ENCODE measurements around the gene NR1I2. TPM values are rescaled to one million over a fixed set of nuclear protein-coding genes. Genes with fewer than 3 reads are reported as not detected.
A peak's percentile ranks its signal among the peaks of the same experiment; 100 is the strongest.

NR1I2 gene
- polyA plus RNA-seq, 6 donors from 2014 or later = 0.15 to 0.65 (median 0.26) TPM; not detected in 2

- Mint-ChIP-seq H3K4me1 (no peaks in the 10 kb centered on the region), H3K9me3 (peaks cover 0 to 23% (median 10%) of the 10 kb centered on the region in 7 donors), H3K4me3 (no peak overlapping the region), H3K36me3 (no peaks in the 10 kb centered on the region), H3K27ac (no peak overlapping the region), H3K27me3 (peaks cover 0 to 17% (median 5%) of the 10 kb centered on the region in 3 donors)
- ATAC-seq (ENCODE audit: low read depth in 2 of 2) (no peak), DNase-seq (no peak)
Measured at GRCh38 chr3:119765239-119765638, 16.7 kb upstream of the NR1I2 start.

- no peak overlapping the region for H3K27ac Mint-ChIP-seq
- no peak overlapping the region for H3K4me3 Mint-ChIP-seq
- DNase-seq = no peak
- no peak for ATAC-seq (ENCODE audit: low read depth in 2 of 2)
- H3K27me3 Mint-ChIP-seq = peaks cover 0 to 15% (median 5%) of the 10 kb centered on the region in 3 donors
- H3K9me3 Mint-ChIP-seq = no peaks in the 10 kb centered on the region
- H3K36me3 Mint-ChIP-seq = no peaks in the 10 kb centered on the region
- H3K4me1 Mint-ChIP-seq = no peaks in the 10 kb centered on the region
Measured at GRCh38 chr3:119767936-119768601, 13.8 kb upstream of the NR1I2 start.

- Mint-ChIP-seq H3K9me3 (peaks cover 0 to under 1% (median 0%) of the 10 kb centered on the region in 7 donors), H3K27ac (no peak overlapping the region), H3K4me1 (no peaks in the 10 kb centered on the region), H3K4me3 (no peak overlapping the region), H3K36me3 (no peaks in the 10 kb centered on the region), H3K27me3 (peaks cover 0 to 15% (median 5%) of the 10 kb centered on the region in 3 donors)
- DNase-seq (no peak), ATAC-seq (ENCODE audit: low read depth in 2 of 2) (no peak)
Measured at GRCh38 chr3:119768668-119769393, 13.1 kb upstream of the NR1I2 start.

- no peak overlapping the region for H3K27ac Mint-ChIP-seq
- DNase-seq (no peak), ATAC-seq (ENCODE audit: low read depth in 2 of 2) (no peak)
- no peaks in the 10 kb centered on the region for H3K36me3 Mint-ChIP-seq
- peaks cover 0 to 2% (median 0%) of the 10 kb centered on the region in 7 donors for H3K9me3 Mint-ChIP-seq
- peaks cover 0 to 15% (median 6%) of the 10 kb centered on the region in 3 donors for H3K27me3 Mint-ChIP-seq
- H3K4me1 Mint-ChIP-seq = no peaks in the 10 kb centered on the region
- H3K4me3 Mint-ChIP-seq = no peak overlapping the region
Measured at GRCh38 chr3:119769394-119770149, 12.3 kb upstream of the NR1I2 start.

GRCh38 chr3:119774444-119774843, 7.5 kb upstream of the NR1I2 start:
- ATAC-seq (ENCODE audit: low read depth in 2 of 2) = no peak
- Mint-ChIP-seq H3K9me3 (peaks cover 9 to 14% (median 11%) of the 10 kb centered on the region in 7 donors), H3K36me3 (peaks cover 0 to 8% of the 10 kb centered on the region in 2 donors), H3K27ac (no peak overlapping the region), H3K4me1 (no peaks in the 10 kb centered on the region), H3K4me3 (no peak overlapping the region), H3K27me3 (peaks cover 0 to 15% (median 10%) of the 10 kb centered on the region in 3 donors)
- no peak for DNase-seq

- no peak overlapping the region for H3K27ac Mint-ChIP-seq
- H3K36me3 Mint-ChIP-seq = peaks cover 0 to 8% of the 10 kb centered on the region in 2 donors
- ATAC-seq (ENCODE audit: low read depth in 2 of 2) = no peak
- H3K9me3 Mint-ChIP-seq = peaks cover 9 to 14% (median 11%) of the 10 kb centered on the region in 7 donors
- peaks cover 0 to 3% (median 0%) of the 10 kb centered on the region in 3 donors for H3K4me1 Mint-ChIP-seq
- H3K27me3 Mint-ChIP-seq = peaks cover 0 to 15% (median 10%) of the 10 kb centered on the region in 3 donors
- no peak for DNase-seq
- H3K4me3 Mint-ChIP-seq = no peak overlapping the region
Measured at GRCh38 chr3:119776304-119776703, 5.6 kb upstream of the NR1I2 start.

GRCh38 chr3:119778176-119778575, 3.7 kb upstream of the NR1I2 start:
- Mint-ChIP-seq H3K4me3 (no peak overlapping the region), H3K4me1 (peaks cover 0 to 3% (median 0%) of the 10 kb centered on the region in 3 donors), H3K27me3 (peaks cover 0 to 5% (median 0%) of the 10 kb centered on the region in 3 donors), H3K27ac (no peak overlapping the region), H3K9me3 (peaks cover 9 to 14% (median 11%) of the 10 kb centered on the region in 7 donors), H3K36me3 (peaks cover 0 to 8% of the 10 kb centered on the region in 2 donors)
- ATAC-seq (ENCODE audit: low read depth in 2 of 2) = no peak
- DNase-seq = no peak

- H3K9me3 Mint-ChIP-seq = peaks cover 9 to 14% (median 11%) of the 10 kb centered on the region in 7 donors
Measured at GRCh38 chr3:119778811-119779210, 3.1 kb upstream of the NR1I2 start.

GRCh38 chr3:119779731-119780383, 2.0 kb upstream of the NR1I2 start:
- DNase-seq (no peak), ATAC-seq (ENCODE audit: low read depth in 2 of 2) (no peak)
- H3K9me3 Mint-ChIP-seq = peaks cover 7 to 13% (median 10%) of the 10 kb centered on the region in 7 donors
- H3K4me3 Mint-ChIP-seq = no peak overlapping the region
- peaks cover 0 to 3% (median 0%) of the 10 kb centered on the region in 3 donors for H3K4me1 Mint-ChIP-seq
- peaks cover 0 to 2% (median 0%) of the 10 kb centered on the region in 3 donors for H3K27me3 Mint-ChIP-seq
- peaks cover 0 to 8% of the 10 kb centered on the region in 2 donors for H3K36me3 Mint-ChIP-seq
- H3K27ac Mint-ChIP-seq = peak overlapping the region in 1 of 6 donors; percentile 40

More at GRCh38 chr3:119778811-119779210, 3.1 kb upstream of the NR1I2 start:
- peaks cover 0 to 5% (median 0%) of the 10 kb centered on the region in 3 donors for H3K27me3 Mint-ChIP-seq
- no peak overlapping the region for H3K27ac Mint-ChIP-seq
- peaks cover 0 to 3% (median 0%) of the 10 kb centered on the region in 3 donors for H3K4me1 Mint-ChIP-seq
- DNase-seq = no peak
- no peak for ATAC-seq (ENCODE audit: low read depth in 2 of 2)
- H3K36me3 Mint-ChIP-seq = peaks cover 0 to 8% of the 10 kb centered on the region in 2 donors
- H3K4me3 Mint-ChIP-seq = no peak overlapping the region

- H3K9me3 Mint-ChIP-seq = no peaks in the 10 kb centered on the region
- peaks cover 0 to 3% (median 0%) of the 10 kb centered on the region in 3 donors for H3K4me1 Mint-ChIP-seq
- no peak overlapping the region for H3K4me3 Mint-ChIP-seq
- ATAC-seq (ENCODE audit: low read depth in 2 of 2) (no peak), DNase-seq (no peak)
- H3K27me3 Mint-ChIP-seq = no peaks in the 10 kb centered on the region
- no peak overlapping the region for H3K27ac Mint-ChIP-seq
- H3K36me3 Mint-ChIP-seq = no peaks in the 10 kb centered on the region
Measured at GRCh38 chr3:119782460-119782859, 559 bp downstream of the NR1I2 start.

GRCh38 chr3:119783255-119783654, 1.4 kb downstream of the NR1I2 start:
- DNase-seq (no peak), ATAC-seq (ENCODE audit: low read depth in 2 of 2) (no peak)
- no peaks in the 10 kb centered on the region for H3K9me3 Mint-ChIP-seq
- no peaks in the 10 kb centered on the region for H3K27me3 Mint-ChIP-seq
- H3K27ac Mint-ChIP-seq = no peak overlapping the region
- H3K4me3 Mint-ChIP-seq = no peak overlapping the region
- H3K36me3 Mint-ChIP-seq = no peaks in the 10 kb centered on the region
- H3K4me1 Mint-ChIP-seq = peaks cover 0 to 3% (median 0%) of the 10 kb centered on the region in 3 donors

- Mint-ChIP-seq H3K9me3 (peaks cover 0 to 3% (median 0%) of the 10 kb centered on the region in 7 donors), H3K27ac (no peak overlapping the region), H3K27me3 (peaks cover 0 to 3% (median 0%) of the 10 kb centered on the region in 3 donors), H3K4me3 (no peak overlapping the region), H3K36me3 (no peaks in the 10 kb centered on the region), H3K4me1 (peaks cover 0 to 3% (median 0%) of the 10 kb centered on the region in 3 donors)
- ATAC-seq (ENCODE audit: low read depth in 2 of 2) = no peak
- no peak for DNase-seq
Measured at GRCh38 chr3:119783883-119784282, 2.0 kb downstream of the NR1I2 start.

GRCh38 chr3:119786409-119786808, 4.5 kb downstream of the NR1I2 start:
- no peak for DNase-seq
- no peak overlapping the region for H3K27ac Mint-ChIP-seq
- no peak overlapping the region for H3K4me3 Mint-ChIP-seq
- peaks cover 0 to 3% (median 0%) of the 10 kb centered on the region in 3 donors for H3K27me3 Mint-ChIP-seq
- peaks cover 0 to 10% of the 10 kb centered on the region in 2 donors for H3K36me3 Mint-ChIP-seq
- ATAC-seq (ENCODE audit: low read depth in 2 of 2) = no peak
- no peaks in the 10 kb centered on the region for H3K4me1 Mint-ChIP-seq
- peaks cover 0 to 12% (median 3%) of the 10 kb centered on the region in 7 donors for H3K9me3 Mint-ChIP-seq
